GM21360 (cell line): Measurements from ENCODE around the gene GABRD.

ENCODE experiments used
- ATAC-seq: cut with Tn5 transposase; IDR thresholded peaks from one replicate; pipeline ENCODE4 v1.9.1; 2021; ENCODE audit warnings: mild to moderate bottlenecking, moderate library complexity; ENCODE audit not compliant: unreplicated experiment

The GABRD gene

DNA sequence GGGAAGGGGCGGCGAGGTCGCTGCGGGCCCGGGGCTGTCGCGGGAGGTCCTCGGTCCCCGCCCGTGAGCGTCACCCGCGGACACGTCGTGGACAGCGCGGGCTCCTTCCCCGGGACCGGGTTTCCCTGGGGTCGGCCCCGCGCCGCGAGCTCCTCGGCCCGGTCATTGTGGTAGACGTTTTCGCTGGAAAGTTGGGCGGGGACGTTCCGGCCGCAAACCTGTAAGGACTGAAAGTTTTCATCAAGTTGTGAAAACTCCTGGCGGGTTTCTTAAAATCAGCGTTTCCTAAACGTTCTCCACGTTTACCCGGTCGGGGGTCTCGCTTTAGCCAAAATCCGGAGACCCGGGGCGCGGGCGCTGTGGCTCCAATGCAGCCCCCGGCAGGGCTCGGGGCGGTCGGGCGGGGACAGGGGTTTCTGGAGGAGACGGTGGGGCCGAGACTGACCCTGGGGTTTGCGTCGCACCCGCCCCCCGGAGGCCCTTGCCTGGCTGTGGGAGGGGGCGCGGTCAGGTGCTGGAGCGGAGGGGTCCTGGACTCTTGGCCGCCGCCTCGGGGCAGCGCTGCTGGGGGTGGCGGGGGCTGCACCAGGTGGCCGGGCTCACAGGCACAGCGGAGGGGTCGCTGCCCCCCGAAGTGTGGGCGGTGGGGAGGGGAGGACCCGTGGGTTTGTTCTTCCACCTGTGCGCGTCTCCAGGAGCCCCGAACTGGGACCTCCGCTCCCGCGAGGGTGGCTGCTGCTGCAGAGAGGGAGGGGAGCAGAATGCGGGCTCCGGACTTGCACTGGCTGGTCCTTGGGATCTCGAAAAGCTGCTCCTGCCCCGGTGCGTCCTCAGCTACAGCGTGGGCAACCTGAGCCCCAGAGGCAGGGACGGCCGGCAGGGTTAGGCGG, 31.9 kb downstream of the GABRD start:
- ATAC-seq = no peak

GRCh38 chr1:2052054-2052679, 33.0 kb downstream of the GABRD start:
- no peak for ATAC-seq

GRCh38 chr1:2052756-2053155, 33.6 kb downstream of the GABRD start:
- no peak for ATAC-seq

DNA sequence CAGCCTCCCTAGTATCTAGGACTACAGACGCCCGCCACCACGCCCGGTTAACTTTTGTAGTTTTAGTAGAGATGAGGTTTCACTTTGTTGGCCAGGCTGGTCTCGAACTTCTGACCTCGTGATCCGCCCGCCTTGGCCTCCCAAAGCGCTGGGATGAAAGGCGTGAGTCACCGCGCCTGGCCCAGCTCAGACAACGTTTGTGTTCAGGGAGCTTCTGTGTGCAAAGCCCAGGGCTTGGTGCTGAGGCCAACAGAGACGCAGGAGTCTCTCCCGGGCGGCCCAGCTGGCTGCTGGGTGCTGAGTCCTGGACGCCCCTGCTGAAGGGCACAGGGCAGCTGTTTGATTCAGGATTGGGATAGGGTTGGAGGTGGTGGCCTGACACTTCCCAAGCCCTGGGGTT, 34.1 kb downstream of the GABRD start:
- no peak for ATAC-seq

DNA sequence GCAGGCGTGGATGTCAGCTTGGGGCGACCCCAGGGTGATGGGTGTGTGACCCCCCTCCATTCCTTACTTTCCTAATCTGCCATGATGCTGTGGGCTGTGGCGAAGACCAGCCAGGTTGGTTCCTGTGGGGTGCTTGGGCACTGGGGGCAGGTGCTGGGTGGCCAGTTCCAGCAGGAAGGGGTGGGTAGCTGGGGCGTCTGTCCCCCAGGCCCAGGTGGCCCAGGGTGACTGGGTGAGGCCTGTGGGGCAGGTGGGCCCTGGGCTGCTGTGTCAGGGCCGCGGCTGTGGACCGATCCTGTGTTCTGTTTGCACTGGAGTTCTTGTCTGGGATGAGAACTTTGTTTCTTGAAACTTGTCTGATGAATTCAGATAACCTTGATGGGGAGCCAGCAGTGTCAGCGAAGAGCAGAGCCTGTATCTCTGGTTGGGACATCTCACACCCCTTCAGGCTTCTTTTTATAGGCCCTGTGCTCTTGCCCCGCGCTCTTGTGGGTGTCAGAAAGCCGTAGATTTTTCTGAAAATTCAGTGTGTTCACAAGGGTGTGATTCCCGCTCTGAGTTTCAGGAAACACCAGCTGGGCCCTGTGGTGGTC, 34.7 kb downstream of the GABRD start:
- no peak for ATAC-seq

- ATAC-seq = no peak
Observed at GRCh38 chr1:2054560-2054959, 35.4 kb downstream of the GABRD start.

- ATAC-seq = no peak
Observed at GRCh38 chr1:2055911-2056575, 36.9 kb downstream of the GABRD start.

DNA sequence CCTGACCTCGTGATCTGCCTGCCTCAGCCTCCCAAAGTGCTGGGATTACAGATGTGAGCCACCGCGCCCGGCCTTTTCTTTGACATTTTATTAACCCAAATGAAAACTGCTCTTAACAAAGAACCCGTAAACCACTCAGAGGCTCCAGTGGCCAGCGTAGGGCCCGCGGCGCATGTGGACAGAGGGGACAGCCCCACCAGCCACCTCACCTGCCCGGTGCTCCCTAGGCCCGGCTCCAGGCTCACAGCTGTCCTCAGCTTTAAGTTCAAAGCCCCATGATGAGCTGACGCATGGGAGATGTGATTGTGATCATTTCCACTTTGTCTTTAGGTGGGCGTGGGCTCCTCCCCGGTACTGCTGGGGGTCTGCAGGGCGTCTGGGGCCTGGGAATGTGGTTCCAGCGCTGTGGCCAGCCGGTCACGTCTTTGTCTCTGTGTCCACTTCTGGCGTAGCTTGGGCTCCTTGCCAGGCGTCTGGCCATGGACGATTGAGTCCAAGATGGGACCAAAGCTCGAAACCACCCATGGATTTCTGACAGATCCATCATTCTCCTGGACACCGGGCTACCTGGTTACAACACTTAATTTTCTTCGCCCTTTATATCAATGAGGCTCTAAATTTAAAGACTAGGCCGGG, 37.9 kb downstream of the GABRD start:
- ATAC-seq = no peak

DNA sequence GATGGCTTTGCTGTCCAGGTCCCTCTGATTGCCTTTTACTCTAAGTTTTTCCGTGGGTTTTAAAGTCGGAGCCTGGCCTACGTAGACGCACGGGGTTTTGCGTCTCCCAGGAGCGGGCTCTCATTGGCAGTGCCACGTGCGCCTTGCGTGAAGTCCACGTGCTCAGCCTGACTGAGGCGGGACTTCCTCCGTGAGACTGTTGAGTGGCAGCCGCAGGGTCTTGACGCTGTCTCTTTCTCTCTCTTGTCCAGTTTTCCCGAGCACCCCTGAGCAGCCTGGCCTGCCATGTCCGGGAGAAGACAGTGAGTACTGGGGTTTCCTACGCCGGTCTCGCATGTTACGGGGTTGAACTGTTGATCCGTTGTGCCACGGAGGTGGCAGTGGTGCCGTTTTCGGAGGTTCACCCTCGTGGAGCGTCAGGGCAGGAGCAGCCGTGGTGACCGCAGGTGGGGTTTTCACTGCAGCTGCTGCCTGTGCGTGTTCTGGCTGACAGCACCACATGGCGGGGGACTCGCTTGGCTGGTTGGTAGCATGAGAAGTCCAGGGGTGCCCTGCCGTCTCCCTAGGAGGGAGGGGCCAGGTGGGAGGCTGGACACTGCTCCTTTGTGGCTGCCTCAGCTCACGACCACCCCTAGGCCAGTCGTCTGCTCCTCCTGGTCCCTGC, 40.3 kb downstream of the GABRD start:
- ATAC-seq = no peak

DNA sequence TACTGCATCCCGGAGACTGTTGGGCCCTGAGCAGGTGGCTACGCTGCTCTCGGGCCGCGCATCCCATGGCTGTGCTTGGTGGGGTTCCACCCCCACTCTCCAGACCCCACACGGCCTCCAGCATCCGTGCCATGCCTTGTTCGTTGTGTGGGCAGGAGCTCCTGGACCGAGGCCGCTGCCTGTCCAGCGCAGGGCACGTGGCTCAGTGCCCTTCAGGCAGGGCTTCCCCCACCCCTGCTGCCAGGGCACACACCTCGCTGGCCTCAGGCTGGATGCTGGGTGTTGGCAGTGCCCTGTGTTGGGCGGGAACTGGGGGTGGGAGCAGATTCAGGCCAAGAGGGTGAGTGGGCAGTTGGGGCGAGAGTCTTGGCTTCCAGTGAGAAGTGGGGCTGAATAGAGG, 40.9 kb downstream of the GABRD start:
- ATAC-seq = no peak

- no peak for ATAC-seq
Observed at GRCh38 chr1:2060535-2060934, 41.4 kb downstream of the GABRD start.

- ATAC-seq = no peak
Observed at GRCh38 chr1:2061065-2061778, 42.1 kb downstream of the GABRD start.

DNA sequence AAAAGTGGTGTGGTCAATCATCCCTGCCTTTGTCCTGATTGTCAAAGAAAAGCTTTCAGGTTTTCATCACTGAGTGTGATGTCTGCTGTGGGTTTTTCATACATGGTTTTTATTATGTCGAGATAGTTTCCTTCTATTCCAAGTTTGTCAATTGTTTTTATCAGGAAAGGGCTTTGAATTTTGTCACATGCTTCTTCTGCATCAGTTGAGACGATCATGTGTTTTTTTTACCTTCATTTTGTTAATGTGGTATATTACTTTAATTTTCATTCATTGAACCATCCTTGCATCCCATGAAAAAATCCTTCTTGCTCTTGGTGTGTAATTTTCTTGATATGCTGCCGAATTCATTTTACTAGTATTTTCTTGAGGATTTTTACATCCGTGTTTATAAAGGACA, 46.6 kb downstream of the GABRD start:
- ATAC-seq = no peak

- ATAC-seq = no peak
Observed at GRCh38 chr1:2067393-2067792, 48.2 kb downstream of the GABRD start.

DNA sequence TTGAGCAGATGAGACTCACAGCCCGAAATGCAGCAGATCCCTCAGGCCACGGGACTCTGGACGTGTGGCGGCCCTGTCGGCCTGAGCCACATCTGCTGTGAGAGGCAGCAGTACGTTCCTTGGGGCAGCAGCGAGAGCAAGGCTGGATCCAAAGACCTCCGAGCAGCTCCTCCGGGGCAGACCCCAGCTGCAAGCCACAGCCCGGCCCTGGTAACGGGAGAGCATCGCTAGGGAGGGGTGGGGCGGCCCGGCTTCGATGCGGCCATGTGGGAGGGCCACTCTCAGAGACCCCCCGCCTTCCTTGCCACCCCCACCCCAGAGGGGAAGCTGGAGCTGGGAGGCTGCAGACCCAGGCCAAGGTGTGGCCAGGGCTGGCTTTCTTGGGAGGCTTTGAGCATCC, 48.8 kb downstream of the GABRD start:
- no peak for ATAC-seq

GRCh38 chr1:2068951-2069350, 49.8 kb downstream of the GABRD start:
- ATAC-seq = no peak

DNA sequence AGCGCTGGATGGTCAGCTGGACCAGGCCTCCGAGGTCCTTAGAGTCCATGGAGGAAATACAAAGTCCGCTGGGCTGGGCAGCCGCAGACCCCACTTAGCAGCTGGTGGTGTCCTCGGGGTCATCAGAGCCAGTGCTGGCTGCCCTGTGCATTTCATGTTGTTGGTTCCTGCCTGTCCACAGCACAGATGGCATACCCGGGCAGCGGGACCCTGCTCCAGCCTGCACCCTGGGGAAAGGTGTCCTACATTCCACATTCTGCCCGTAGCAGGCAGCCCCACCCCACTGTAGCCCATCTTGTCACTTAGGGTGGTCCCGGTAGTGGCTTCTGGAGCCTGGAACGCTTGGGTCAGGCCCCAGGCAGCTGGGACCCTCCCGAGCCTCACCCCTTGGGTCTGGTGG, 50.9 kb downstream of the GABRD start:
- no peak for ATAC-seq

GRCh38 chr1:2070800-2071530, 51.8 kb downstream of the GABRD start:
- no peak for ATAC-seq

DNA sequence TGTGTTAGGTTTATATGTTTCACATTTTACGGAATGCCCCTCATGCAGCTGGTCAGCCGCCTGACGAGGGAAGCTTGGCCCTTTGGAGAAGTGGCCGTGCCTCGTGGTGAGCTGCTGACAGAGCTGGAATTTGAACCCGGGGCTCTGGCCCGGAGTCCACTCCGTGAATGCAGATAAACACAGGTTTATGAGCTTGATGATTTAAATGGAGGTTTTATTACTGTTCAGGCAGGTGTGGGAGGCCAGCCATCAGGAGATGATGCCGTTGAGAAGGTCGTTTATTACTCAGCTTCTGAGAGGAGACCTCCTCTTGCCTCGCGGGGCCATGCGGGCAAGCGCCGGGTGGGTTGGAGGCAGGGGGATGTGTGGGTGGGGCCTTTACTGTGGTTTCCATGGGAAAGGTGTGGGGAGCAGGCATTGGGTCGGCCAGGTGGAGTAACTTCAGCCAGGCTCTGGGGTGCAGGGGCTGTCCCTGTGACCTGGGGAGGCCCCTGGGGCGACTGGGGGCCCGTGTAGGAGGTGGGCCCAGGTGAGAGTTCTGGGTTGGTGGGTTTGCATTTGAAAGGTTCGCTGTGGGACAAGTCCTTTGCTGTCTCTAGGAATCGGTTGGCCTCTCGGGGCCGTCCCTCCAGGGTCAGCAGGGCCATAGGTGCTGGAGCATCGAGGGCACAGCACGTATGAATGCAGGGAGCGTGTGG, 53.1 kb downstream of the GABRD start:
- no peak for ATAC-seq
